ENCODE data around the gene CMSS1. TPM values are rescaled to one million over a fixed set of nuclear protein-coding genes. Genes with fewer than 3 reads are reported as not detected.

Gene CMSS1
- total RNA-seq, 2 donors from 2014 or later = 88.5 to 101 TPM

DNA sequence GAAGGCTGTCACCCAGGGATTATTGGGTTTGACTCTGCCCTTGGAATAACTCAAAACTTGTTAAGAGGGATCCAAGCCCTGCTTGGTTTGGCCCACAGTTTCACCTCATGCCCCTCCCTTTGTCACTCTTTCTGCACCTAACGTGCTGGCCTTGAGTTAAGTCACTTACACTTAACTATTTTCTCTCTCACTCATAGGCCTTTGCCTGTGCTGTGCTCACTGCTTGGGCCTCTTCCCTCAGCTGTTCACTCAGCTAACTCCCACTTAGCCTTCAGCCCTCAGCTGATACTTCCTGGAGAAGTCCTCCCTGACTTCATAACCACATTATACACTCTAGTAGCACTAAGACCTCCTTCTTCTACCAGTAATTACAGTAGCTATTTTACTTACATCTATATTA, 133.3 kb downstream of the CMSS1 start:
- no peaks in the 10 kb centered on the region for H3K4me1 Mint-ChIP-seq (ENCODE audit: low read depth)
- no peaks in the 10 kb centered on the region for H3K36me3 Mint-ChIP-seq (ENCODE audit: insufficient read depth in 2 of 2)
- no peaks in the 10 kb centered on the region for H3K27me3 Mint-ChIP-seq (ENCODE audit: low read depth)
- ATAC-seq (replicated peaks in 1 of 2) = no peak
- H3K9me3 Mint-ChIP-seq = no peaks in the 10 kb centered on the region
- H3K27ac Mint-ChIP-seq = peak overlapping the region; percentile 40
- DNase-seq = no peak
- H3K4me3 Mint-ChIP-seq = no peak overlapping the region

GRCh38 chr3:99951701-99952100, 134.0 kb downstream of the CMSS1 start:
- H3K9me3 Mint-ChIP-seq = no peaks in the 10 kb centered on the region

DNA sequence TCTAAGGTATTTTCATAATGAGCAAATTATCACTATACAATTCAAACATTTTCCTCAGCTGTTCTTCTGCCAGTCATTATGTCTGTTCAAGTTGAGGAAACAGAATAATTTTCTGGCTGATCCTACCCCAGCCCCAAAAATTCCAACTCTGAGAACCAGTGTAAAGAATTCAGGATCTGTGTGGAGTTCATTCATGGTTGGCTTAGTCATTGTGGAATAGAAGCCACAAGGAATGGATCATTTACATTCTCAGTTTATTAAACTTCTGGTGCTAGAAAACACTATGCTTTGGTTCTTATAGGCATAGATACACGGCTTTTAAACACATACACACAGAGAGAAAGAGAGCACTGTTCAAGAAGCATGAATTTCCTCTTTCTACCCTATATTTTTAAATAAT, 134.6 kb downstream of the CMSS1 start:
- Mint-ChIP-seq H3K4me3 (no peak overlapping the region), H3K4me1 (ENCODE audit: low read depth) (no peaks in the 10 kb centered on the region), H3K27me3 (ENCODE audit: low read depth) (no peaks in the 10 kb centered on the region), H3K9me3 (no peaks in the 10 kb centered on the region), H3K36me3 (ENCODE audit: insufficient read depth in 2 of 2) (no peaks in the 10 kb centered on the region), H3K27ac (no peak overlapping the region)
- no peak for ATAC-seq (replicated peaks in 1 of 2)
- DNase-seq = no peak

More at GRCh38 chr3:99951701-99952100, 134.0 kb downstream of the CMSS1 start:
- H3K4me1 Mint-ChIP-seq (ENCODE audit: low read depth) = no peaks in the 10 kb centered on the region
- no peak for ATAC-seq (replicated peaks in 1 of 2)
- H3K36me3 Mint-ChIP-seq (ENCODE audit: insufficient read depth in 2 of 2) = no peaks in the 10 kb centered on the region
- H3K4me3 Mint-ChIP-seq = no peak overlapping the region
- H3K27me3 Mint-ChIP-seq (ENCODE audit: low read depth) = no peaks in the 10 kb centered on the region
- DNase-seq = no peak
- no peak overlapping the region for H3K27ac Mint-ChIP-seq

DNA sequence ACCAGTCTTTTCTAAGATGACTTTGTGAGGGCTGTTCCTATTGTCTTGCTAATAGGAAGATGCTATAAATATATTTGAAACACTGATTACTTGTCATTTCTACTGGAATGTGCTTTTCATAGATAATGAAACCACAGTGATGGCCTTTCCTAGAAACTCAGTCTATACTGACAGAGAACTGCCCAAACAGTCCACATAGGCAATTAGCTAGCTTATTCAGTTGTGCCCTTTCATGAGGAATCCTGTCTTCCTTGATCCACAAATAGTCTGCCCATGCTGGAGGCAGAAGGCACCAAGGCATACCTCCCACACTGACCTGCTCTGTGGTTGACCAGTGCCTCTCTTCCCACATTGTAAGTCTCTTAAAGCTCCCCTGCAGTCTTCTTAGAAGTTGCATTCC, 135.9 kb downstream of the CMSS1 start:
- Mint-ChIP-seq H3K36me3 (ENCODE audit: insufficient read depth in 2 of 2) (no peaks in the 10 kb centered on the region), H3K27ac (no peak overlapping the region), H3K9me3 (no peaks in the 10 kb centered on the region), H3K27me3 (ENCODE audit: low read depth) (no peaks in the 10 kb centered on the region), H3K4me1 (ENCODE audit: low read depth) (no peaks in the 10 kb centered on the region), H3K4me3 (no peak overlapping the region)
- ATAC-seq (replicated peaks in 1 of 2) (no peak), DNase-seq (no peak)

- Mint-ChIP-seq H3K27me3 (ENCODE audit: low read depth) (no peaks in the 10 kb centered on the region), H3K36me3 (ENCODE audit: insufficient read depth in 2 of 2) (no peaks in the 10 kb centered on the region), H3K27ac (no peak overlapping the region), H3K4me3 (no peak overlapping the region), H3K4me1 (ENCODE audit: low read depth) (no peaks in the 10 kb centered on the region), H3K9me3 (no peaks in the 10 kb centered on the region)
- no peak for DNase-seq
- no peak for ATAC-seq (replicated peaks in 1 of 2)
Observed at GRCh38 chr3:99954914-99955644, 137.4 kb downstream of the CMSS1 start.

GRCh38 chr3:99955773-99956562, 138.3 kb downstream of the CMSS1 start:
- H3K9me3 Mint-ChIP-seq = no peaks in the 10 kb centered on the region
- DNase-seq = no peak
- H3K4me1 Mint-ChIP-seq (ENCODE audit: low read depth) = no peaks in the 10 kb centered on the region
- H3K27ac Mint-ChIP-seq = no peak overlapping the region
- ATAC-seq (replicated peaks in 1 of 2) = no peak
- no peaks in the 10 kb centered on the region for H3K27me3 Mint-ChIP-seq (ENCODE audit: low read depth)
- no peaks in the 10 kb centered on the region for H3K36me3 Mint-ChIP-seq (ENCODE audit: insufficient read depth in 2 of 2)
- no peak overlapping the region for H3K4me3 Mint-ChIP-seq

- Mint-ChIP-seq H3K4me3 (no peak overlapping the region), H3K27ac (no peak overlapping the region), H3K27me3 (ENCODE audit: low read depth) (no peaks in the 10 kb centered on the region), H3K9me3 (no peaks in the 10 kb centered on the region), H3K36me3 (ENCODE audit: insufficient read depth in 2 of 2) (no peaks in the 10 kb centered on the region), H3K4me1 (ENCODE audit: low read depth) (no peaks in the 10 kb centered on the region)
- ATAC-seq (replicated peaks in 1 of 2) (no peak), DNase-seq (no peak)
Observed at GRCh38 chr3:99957151-99957796, 139.6 kb downstream of the CMSS1 start.

DNA sequence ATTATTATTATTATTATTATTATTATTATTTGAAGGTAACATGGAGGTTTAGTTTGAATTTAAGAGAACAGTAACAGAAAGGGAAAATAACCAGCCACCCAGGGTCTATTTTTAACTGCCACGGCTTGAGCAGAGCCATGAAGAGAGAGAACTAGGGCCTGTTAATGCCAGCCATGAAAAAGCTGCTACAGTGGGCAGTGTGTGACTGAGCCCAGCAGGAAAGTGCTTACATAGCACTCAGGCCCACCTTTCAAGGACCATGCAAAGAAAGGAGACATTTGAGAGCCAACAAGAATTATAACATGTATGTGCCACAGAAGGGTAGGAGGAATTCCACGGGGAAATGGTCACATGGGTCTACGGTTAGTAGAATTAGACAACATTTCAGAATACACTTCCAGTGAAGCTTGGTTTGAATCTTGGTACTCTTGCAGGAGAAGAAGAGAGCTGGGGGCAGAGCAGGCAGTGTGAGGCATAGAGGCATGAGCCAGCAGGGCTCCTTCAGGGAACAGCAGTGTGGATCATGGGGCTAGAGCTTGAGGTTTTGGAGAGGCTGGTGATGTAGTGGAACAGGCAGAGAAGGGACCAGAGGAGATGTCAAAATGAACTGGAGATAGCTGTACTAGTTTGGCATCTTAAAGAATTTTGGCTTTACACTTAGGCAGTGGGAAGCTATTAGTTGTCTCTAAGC, 140.7 kb downstream of the CMSS1 start:
- H3K27ac Mint-ChIP-seq = no peak overlapping the region
- no peak for ATAC-seq (replicated peaks in 1 of 2)
- H3K4me3 Mint-ChIP-seq = no peak overlapping the region
- no peaks in the 10 kb centered on the region for H3K36me3 Mint-ChIP-seq (ENCODE audit: insufficient read depth in 2 of 2)
- H3K4me1 Mint-ChIP-seq (ENCODE audit: low read depth) = no peaks in the 10 kb centered on the region
- no peaks in the 10 kb centered on the region for H3K9me3 Mint-ChIP-seq
- no peaks in the 10 kb centered on the region for H3K27me3 Mint-ChIP-seq (ENCODE audit: low read depth)
- DNase-seq = no peak

GRCh38 chr3:99960123-99960878, 142.6 kb downstream of the CMSS1 start:
- Mint-ChIP-seq H3K9me3 (no peaks in the 10 kb centered on the region), H3K36me3 (ENCODE audit: insufficient read depth in 2 of 2) (peaks cover 0 to 1% of the 10 kb centered on the region in 2 donors), H3K4me3 (no peak overlapping the region), H3K27me3 (ENCODE audit: low read depth) (no peaks in the 10 kb centered on the region), H3K27ac (no peak overlapping the region), H3K4me1 (ENCODE audit: low read depth) (peaks cover 8% of the 10 kb centered on the region)
- ATAC-seq (replicated peaks in 1 of 2) = no peak
- no peak for DNase-seq

- Mint-ChIP-seq H3K4me1 (ENCODE audit: low read depth) (peaks cover 9% of the 10 kb centered on the region), H3K36me3 (ENCODE audit: insufficient read depth in 2 of 2) (peaks cover 0 to 1% of the 10 kb centered on the region in 2 donors), H3K27ac (no peak overlapping the region), H3K27me3 (ENCODE audit: low read depth) (no peaks in the 10 kb centered on the region), H3K4me3 (no peak overlapping the region), H3K9me3 (no peaks in the 10 kb centered on the region)
- ATAC-seq (replicated peaks in 1 of 2) = no peak
- DNase-seq = no peak
Observed at GRCh38 chr3:99960941-99961340, 143.3 kb downstream of the CMSS1 start.

GRCh38 chr3:99961756-99962515, 144.3 kb downstream of the CMSS1 start:
- Mint-ChIP-seq H3K36me3 (ENCODE audit: insufficient read depth in 2 of 2) (peaks cover 0 to 1% of the 10 kb centered on the region in 2 donors), H3K4me1 (ENCODE audit: low read depth) (peaks cover 9% of the 10 kb centered on the region), H3K27ac (no peak overlapping the region), H3K9me3 (no peaks in the 10 kb centered on the region), H3K27me3 (ENCODE audit: low read depth) (no peaks in the 10 kb centered on the region), H3K4me3 (no peak overlapping the region)
- DNase-seq (no peak), ATAC-seq (replicated peaks in 1 of 2) (no peak)

- Mint-ChIP-seq H3K36me3 (ENCODE audit: insufficient read depth in 2 of 2) (peaks cover 0 to 1% of the 10 kb centered on the region in 2 donors), H3K4me1 (ENCODE audit: low read depth) (peaks cover 9% of the 10 kb centered on the region), H3K27ac (no peak overlapping the region), H3K9me3 (no peaks in the 10 kb centered on the region), H3K4me3 (no peak overlapping the region), H3K27me3 (ENCODE audit: low read depth) (no peaks in the 10 kb centered on the region)
- ATAC-seq (replicated peaks in 1 of 2) (no peak), DNase-seq (no peak)
Observed at GRCh38 chr3:99962703-99963102, 145.0 kb downstream of the CMSS1 start.
